ENCODE results near the gene TBKBP1. TPM values are rescaled to one million over a fixed set of nuclear protein-coding genes. Genes with fewer than 3 reads are reported as not detected.

TBKBP1 gene
- total RNA-seq, 1 donor from 2014 or later = 18.3 TPM

- H3K4me1 ChIP-seq = peaks cover 0 to 13% of the 10 kb centered on the region in 2 donors
- intact Hi-C loops (cut with DNase I) = no loop called here
- peaks cover 7 to 17% of the 10 kb centered on the region in 2 donors for H3K36me3 ChIP-seq
- no peaks in the 10 kb centered on the region for H3K9me3 ChIP-seq
- no peak for DNase-seq (ENCODE audit: low spot score in 2 of 2)
- no peaks in the 10 kb centered on the region for H3K27me3 ChIP-seq
- no peak overlapping the region for H3K27ac ChIP-seq
- peak overlapping the region; percentile 40 to 60 for H3K4me3 ChIP-seq
- TF ChIP-seq CTCF (IDR thresholded peaks at IDR 0.05) = no peak
Measured at GRCh38 chr17:47708312-47708863, 14.4 kb downstream of the TBKBP1 start.

- Histone ChIP-seq H3K27ac (no peak overlapping the region), H3K36me3 (peaks cover 7 to 17% of the 10 kb centered on the region in 2 donors), H3K9me3 (no peaks in the 10 kb centered on the region), H3K27me3 (no peaks in the 10 kb centered on the region), H3K4me1 (peaks cover 0 to 13% of the 10 kb centered on the region in 2 donors), H3K4me3 (peak overlapping the region; percentile 40 to 60)
- DNase-seq (ENCODE audit: low spot score in 2 of 2) = no peak
- intact Hi-C loops (cut with DNase I) = no loop called here
- TF ChIP-seq CTCF (IDR thresholded peaks at IDR 0.05) = no peak
Measured at GRCh38 chr17:47708864-47709541, 15.0 kb downstream of the TBKBP1 start.

- no peak for TF ChIP-seq CTCF (IDR thresholded peaks at IDR 0.05)
- H3K27ac ChIP-seq = no peak overlapping the region
- DNase-seq (ENCODE audit: low spot score in 2 of 2) = no peak
- peaks cover 0 to 13% of the 10 kb centered on the region in 2 donors for H3K4me1 ChIP-seq
- H3K9me3 ChIP-seq = no peaks in the 10 kb centered on the region
- H3K4me3 ChIP-seq = no peak overlapping the region
- intact Hi-C loops (cut with DNase I) = no loop called here
- peaks cover 7 to 17% of the 10 kb centered on the region in 2 donors for H3K36me3 ChIP-seq
- no peaks in the 10 kb centered on the region for H3K27me3 ChIP-seq
Measured at GRCh38 chr17:47709594-47709993, 15.6 kb downstream of the TBKBP1 start.

GRCh38 chr17:47711366-47712099 is 17.6 kb downstream of the TBKBP1 start:
- Histone ChIP-seq H3K36me3 (peaks cover 7 to 17% of the 10 kb centered on the region in 2 donors), H3K27ac (no peak overlapping the region), H3K4me1 (peaks cover 0 to 13% of the 10 kb centered on the region in 2 donors), H3K9me3 (no peaks in the 10 kb centered on the region), H3K27me3 (no peaks in the 10 kb centered on the region), H3K4me3 (no peak overlapping the region)
- no peak for TF ChIP-seq CTCF (IDR thresholded peaks at IDR 0.05)
- intact Hi-C loops (cut with DNase I) = no loop called here
- no peak for DNase-seq (ENCODE audit: low spot score in 2 of 2)

GRCh38 chr17:47712330-47713023 is 18.5 kb downstream of the TBKBP1 start:
- no peak for DNase-seq (ENCODE audit: low spot score in 2 of 2)
- no peak overlapping the region for H3K4me3 ChIP-seq
- no peaks in the 10 kb centered on the region for H3K27me3 ChIP-seq
- intact Hi-C loops (cut with DNase I) = no loop called here
- TF ChIP-seq CTCF (IDR thresholded peaks at IDR 0.05) = no peak
- H3K36me3 ChIP-seq = peaks cover 7 to 17% of the 10 kb centered on the region in 2 donors
- H3K4me1 ChIP-seq = peaks cover 0 to 7% of the 10 kb centered on the region in 2 donors
- H3K27ac ChIP-seq = no peak overlapping the region
- no peaks in the 10 kb centered on the region for H3K9me3 ChIP-seq

All from ascending aorta (tissue), 2 donors.